Coronary artery (tissue), 2 donors: Measurements from ENCODE around the gene TMEM208.

ENCODE experiments used
- DNase-seq: peaks from one replicate; pipeline ENCODE4 v3.0.0-alpha.2; 2017; ENCODE audit warnings: low spot score
- H3K27ac ChIP-seq, 2 donors: fragments of 200-600 bp; sonication (generic); one replicate each; pipeline ENCODE4 v1.5.1; 2016 to 2019
- H3K4me3 ChIP-seq: fragments of 200-600 bp; sonication (generic); 2 replicates; pipeline ENCODE4 v1.5.1; 2016; ENCODE audit warnings: mild to moderate bottlenecking, moderate library complexity
- CTCF ChIP-seq: fragments of 200-600 bp; sonication (generic); IDR thresholded peaks from one replicate; pipeline ENCODE4 v1.5.1; 2019; ENCODE audit warnings: antibody characterized with exemption

The TMEM208 gene

GRCh38 chr16:67243481-67243880 lies 16.6 kb downstream of the TMEM208 start:
- DNase-seq = no peak
- no peak for TF ChIP-seq CTCF
- H3K27ac ChIP-seq = peak overlapping the region in 1 of 2 donors; percentile 93
- no peak overlapping the region for H3K4me3 ChIP-seq

GRCh38 chr16:67244387-67245185 lies 17.7 kb downstream of the TMEM208 start:
- TF ChIP-seq CTCF = no peak
- Histone ChIP-seq H3K27ac (peak overlapping the region; percentile 64 to 93), H3K4me3 (peak overlapping the region; percentile 86)
- peak; percentile 87 for DNase-seq

GRCh38 chr16:67245186-67245585 lies 18.3 kb downstream of the TMEM208 start:
- TF ChIP-seq CTCF = no peak
- Histone ChIP-seq H3K4me3 (peak overlapping the region; percentile 86), H3K27ac (peak overlapping the region; percentile 64 to 93)
- no peak for DNase-seq

GRCh38 chr16:67245674-67246080 lies 18.7 kb downstream of the TMEM208 start:
- no peak for TF ChIP-seq CTCF
- peak; percentile 83 for DNase-seq
- H3K4me3 ChIP-seq = peak overlapping the region; percentile 86
- peak overlapping the region; percentile 59 to 93 for H3K27ac ChIP-seq

- TF ChIP-seq CTCF = no peak
- peak overlapping the region; percentile 59 to 93 for H3K27ac ChIP-seq
- peak; percentile 88 for DNase-seq
- H3K4me3 ChIP-seq = peak overlapping the region; percentile 86
Measured at GRCh38 chr16:67246081-67246755, 19.3 kb downstream of the TMEM208 start.

GRCh38 chr16:67246756-67247191 lies 19.8 kb downstream of the TMEM208 start:
- peak; percentile 80 for DNase-seq
- TF ChIP-seq CTCF = no peak
- Histone ChIP-seq H3K27ac (peak overlapping the region; percentile 59 to 93), H3K4me3 (peak overlapping the region; percentile 86)
